Endodermal cell (in vitro differentiated cells): ENCODE results near the gene PREX1. TPM values are rescaled to one million over a fixed set of nuclear protein-coding genes. Genes with fewer than 3 reads are reported as not detected.

Source experiments
- DNase-seq: peaks from one replicate; pipeline ENCODE4 v3.0.0-alpha.2; 2017
- H3K27ac ChIP-seq: 2 replicates; pipeline ENCODE4 v1.5.1; 2013; ENCODE audit warnings: mild to moderate bottlenecking, low read depth, low read length, moderate library complexity
- H3K27me3 ChIP-seq: 2 replicates; pipeline ENCODE4 v1.6.1; 2013; ENCODE audit warnings: mild to moderate bottlenecking, low read length, moderate library complexity; ENCODE audit not compliant: insufficient read depth, control insufficient read depth, poor library complexity, severe bottlenecking
- H3K36me3 ChIP-seq: 2 replicates; pipeline ENCODE4 v1.7.0; 2013; ENCODE audit warnings: mild to moderate bottlenecking, low read length, moderate library complexity; ENCODE audit not compliant: control insufficient read depth, insufficient read depth
- H3K4me1 ChIP-seq: one replicate; pipeline ENCODE4 v1.7.0; 2013; ENCODE audit warnings: low read length; ENCODE audit not compliant: control insufficient read depth, insufficient read depth
- H3K4me3 ChIP-seq: 2 replicates; pipeline ENCODE4 v1.5.1; 2013; ENCODE audit warnings: mild to moderate bottlenecking, low read length, moderate library complexity
- H3K9ac ChIP-seq: 2 replicates; pipeline ENCODE4 v1.6.1; 2013; ENCODE audit warnings: mild to moderate bottlenecking, low read length, moderate library complexity; ENCODE audit not compliant: poor library complexity, severe bottlenecking; ENCODE audit errors: extremely low read depth
- H3K9me3 ChIP-seq: 2 replicates; pipeline ENCODE4 v1.6.1; 2013; ENCODE audit warnings: mild to moderate bottlenecking, low read length, moderate library complexity; ENCODE audit not compliant: control insufficient read depth
- H3K27ac Mint-ChIP-seq: 2 replicates; pipeline ENCODE4 v1.8.0; 2020; ENCODE audit warnings: mixed read lengths
- H3K27me3 Mint-ChIP-seq: 2 replicates; pipeline ENCODE4 v1.8.0; 2021; ENCODE audit warnings: mild to moderate bottlenecking, mixed read lengths; ENCODE audit not compliant: insufficient read depth
- H3K36me3 Mint-ChIP-seq: 2 replicates; pipeline ENCODE4 v1.8.0; 2020; ENCODE audit warnings: low read depth, mixed read lengths
- H3K4me1 Mint-ChIP-seq: 2 replicates; pipeline ENCODE4 v1.8.0; 2020; ENCODE audit warnings: mixed read lengths
- H3K4me3 Mint-ChIP-seq: 2 replicates; pipeline ENCODE4 v1.8.0; 2020; ENCODE audit warnings: mild to moderate bottlenecking, moderate library complexity, mixed read lengths
- H3K9me3 Mint-ChIP-seq: 2 replicates; pipeline ENCODE4 v1.8.0; 2020; ENCODE audit warnings: mild to moderate bottlenecking, mixed read lengths
- CTCF ChIP-seq: fragments of 200-600 bp; sonication (generic); conservative IDR thresholded peaks from 2 replicates; pipeline ENCODE4 v1.5.0; 2021; ENCODE audit warnings: antibody characterized with exemption, mild to moderate bottlenecking
- WGBS, 2 experiments: methylation state at CpG; one replicate each; pipeline versions ENCODE4 v1.1.5 to v1.1.7; 2013; ENCODE audit warnings: missing lambda C conversion rate in 2 of 2, mixed read lengths in 1 of 2; ENCODE audit not compliant: insufficient coverage in 1 of 2, insufficient read length in 1 of 2; 5-methylcytosine and 5-hydroxymethylcytosine counted together
- total RNA-seq, 2 donors: library from RNA; stranded (reverse); fragmentation: NEBNext Ultra II Directional in 1 of 2; extraction: Animal tissue kit (Norgen Biotek cat#: 25700) in 1 of 2; gene quantifications; 2 replicates in 1 of 2; 3 replicates in 1 of 2; pipeline ENCODE4 v1.2.1, GENCODE V29; 2021

Gene PREX1
- total RNA-seq, 2 donors from 2014 or later: 65.3 to 70.5 TPM

GRCh38 chr20:48803176-48804053 is 24.4 kb downstream of the PREX1 start:
- Mint-ChIP-seq H3K4me1 (peaks cover 21% of the 10 kb centered on the region), H3K27me3 (no peaks in the 10 kb centered on the region), H3K4me3 (no peak overlapping the region), H3K36me3 (peaks cover 40% of the 10 kb centered on the region), H3K27ac (no peak overlapping the region), H3K9me3 (peaks cover 11% of the 10 kb centered on the region)
- no peak for DNase-seq
- Histone ChIP-seq H3K9me3 (peaks cover 11% of the 10 kb centered on the region), H3K27ac (no peak overlapping the region), H3K4me1 (peaks cover 13% of the 10 kb centered on the region), H3K27me3 (no peaks in the 10 kb centered on the region), H3K36me3 (peaks cover 15% of the 10 kb centered on the region), H3K4me3 (no peak overlapping the region), H3K9ac (no peak overlapping the region)
- TF ChIP-seq CTCF: no peak
- 92 to 97% methylated on average over 6 to 10 of the region's 10 CpGs for WGBS, 2 experiments

- Mint-ChIP-seq H3K4me3 (no peak overlapping the region), H3K9me3 (peaks cover 10% of the 10 kb centered on the region), H3K4me1 (peaks cover 29% of the 10 kb centered on the region), H3K27ac (no peak overlapping the region), H3K27me3 (no peaks in the 10 kb centered on the region), H3K36me3 (peaks cover 35% of the 10 kb centered on the region)
- Histone ChIP-seq H3K4me3 (no peak overlapping the region), H3K9ac (no peak overlapping the region), H3K27me3 (no peaks in the 10 kb centered on the region), H3K36me3 (peaks cover 13% of the 10 kb centered on the region), H3K4me1 (peaks cover 15% of the 10 kb centered on the region), H3K9me3 (peaks cover 11% of the 10 kb centered on the region), H3K27ac (no peak overlapping the region)
- no peak for TF ChIP-seq CTCF
- DNase-seq: no peak
- WGBS, 2 experiments: 91 to 97% methylated on average over 5 to 7 of the region's 7 CpGs
Measured at GRCh38 chr20:48802647-48803046, 25.2 kb downstream of the PREX1 start.

- H3K9me3 ChIP-seq: peaks cover 7% of the 10 kb centered on the region
- no peak overlapping the region for H3K27ac ChIP-seq
- no peak for TF ChIP-seq CTCF
- no peak for DNase-seq
- H3K27ac Mint-ChIP-seq: no peak overlapping the region
- no peak overlapping the region for H3K4me3 ChIP-seq
- H3K4me1 Mint-ChIP-seq: peaks cover 33% of the 10 kb centered on the region
- WGBS, 2 experiments: 97 to 100% methylated on average over 1 to 2 of the region's 2 CpGs
- H3K27me3 Mint-ChIP-seq: no peaks in the 10 kb centered on the region
- no peak overlapping the region for H3K9ac ChIP-seq
- no peak overlapping the region for H3K4me3 Mint-ChIP-seq
- peaks cover 9% of the 10 kb centered on the region for H3K36me3 ChIP-seq
- H3K9me3 Mint-ChIP-seq: peaks cover 5% of the 10 kb centered on the region
- H3K36me3 Mint-ChIP-seq: peaks cover 31% of the 10 kb centered on the region
- H3K4me1 ChIP-seq: peaks cover 19% of the 10 kb centered on the region
- H3K27me3 ChIP-seq: no peaks in the 10 kb centered on the region
Measured at GRCh38 chr20:48802216-48802615, 25.6 kb downstream of the PREX1 start.
